ENCODE data around the gene FBXO44. TPM values are rescaled to one million over a fixed set of nuclear protein-coding genes. Genes with fewer than 3 reads are reported as not detected.

Gene FBXO44
- total RNA-seq, 1 donor from 2014 or later: 7.9 TPM

DNA sequence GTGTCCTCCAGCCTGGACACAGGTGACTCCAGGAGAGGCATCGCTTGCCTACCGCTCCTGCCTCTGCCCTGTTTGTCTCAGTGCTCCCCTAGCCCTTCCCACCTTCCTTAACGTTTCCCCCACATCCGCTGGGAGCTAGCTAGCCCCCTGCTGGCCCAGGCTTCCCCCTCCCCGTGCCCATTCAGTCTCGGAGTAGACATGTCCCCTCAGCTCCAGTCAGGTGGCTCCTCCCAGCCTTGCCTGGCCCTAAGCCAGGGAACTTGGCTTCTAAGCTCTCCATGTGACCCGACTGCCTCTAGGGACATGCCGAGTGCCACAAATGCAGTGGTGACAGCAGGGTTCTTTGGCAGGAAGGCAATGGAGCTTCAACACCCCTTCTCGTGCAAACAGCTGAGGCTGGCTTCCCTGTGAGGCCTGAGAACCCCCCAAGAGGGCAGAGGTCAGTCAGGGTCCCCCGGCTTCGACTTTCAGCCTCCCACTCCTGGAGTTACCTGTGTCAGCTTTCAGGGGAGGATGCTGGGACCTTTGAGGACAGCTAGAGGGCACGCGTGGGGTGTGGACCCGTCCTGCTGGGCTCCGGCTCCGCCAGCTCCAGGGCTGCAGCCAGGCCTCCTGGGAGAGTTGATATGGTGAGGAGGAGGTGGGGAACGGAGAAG is 53.1 kb downstream of the FBXO44 start:
- DNase-seq (ENCODE audit: low spot score): no peak

GRCh38 chr1:11708554-11709350 is 54.1 kb downstream of the FBXO44 start:
- no peak for DNase-seq (ENCODE audit: low spot score)

- no peak for DNase-seq (ENCODE audit: low spot score)
These were observed 56.8 kb downstream of the FBXO44 start for GRCh38 chr1:11711490-11711889.

DNA sequence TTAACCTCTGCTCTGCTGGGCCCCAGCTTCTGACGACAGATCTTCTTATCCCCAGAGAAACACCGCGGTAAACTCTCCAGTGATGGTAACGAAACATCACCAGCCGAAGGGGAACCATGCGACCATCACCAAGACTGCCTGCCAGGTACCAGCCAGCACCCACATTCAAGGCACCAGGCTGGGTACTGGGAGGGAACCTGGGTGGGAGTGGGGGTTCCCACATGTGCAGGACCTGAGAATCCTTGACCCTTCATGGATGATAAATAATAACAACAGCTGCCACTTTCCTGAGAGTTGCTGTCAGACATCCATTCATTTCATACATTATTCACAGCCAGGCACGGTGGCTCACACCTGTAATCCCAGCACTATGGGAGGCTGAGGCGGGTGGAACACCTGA is 57.6 kb downstream of the FBXO44 start:
- DNase-seq (ENCODE audit: low spot score): no peak

Other genes starting within 250 kb of the FBXO44 start
- gene DISP3, start 175.7 kb upstream of the FBXO44 start, total RNA-seq (ENCODE audit: insufficient read depth, low replicate concordance): 0.96 TPM
- gene FBXO2, start 448 bp upstream of the FBXO44 start, total RNA-seq (ENCODE audit: insufficient read depth, low replicate concordance): 4.1 TPM
- gene FBXO6, start 9.3 kb downstream of the FBXO44 start, total RNA-seq (ENCODE audit: insufficient read depth, low replicate concordance): 0.48 TPM
- gene MAD2L2, start 26.3 kb downstream of the FBXO44 start, total RNA-seq (ENCODE audit: insufficient read depth, low replicate concordance): 15.2 TPM
- 1.4 TPM for gene DRAXIN, start 36.8 kb downstream of the FBXO44 start, total RNA-seq (ENCODE audit: insufficient read depth, low replicate concordance)
- gene AGTRAP, start 81.3 kb downstream of the FBXO44 start, total RNA-seq (ENCODE audit: insufficient read depth, low replicate concordance): 43.3 TPM
- 2.6 TPM for gene C1orf167, start 107.3 kb downstream of the FBXO44 start, total RNA-seq (ENCODE audit: insufficient read depth, low replicate concordance)
- 17.1 TPM for gene MTHFR, start 151.1 kb downstream of the FBXO44 start, total RNA-seq (ENCODE audit: insufficient read depth, low replicate concordance)
- gene CLCN6, start 151.3 kb downstream of the FBXO44 start, total RNA-seq (ENCODE audit: insufficient read depth, low replicate concordance): 7.9 TPM
- not detected for gene NPPA, start 192.9 kb downstream of the FBXO44 start, total RNA-seq (ENCODE audit: insufficient read depth, low replicate concordance)
- not detected for gene NPPB, start 204.1 kb downstream of the FBXO44 start, total RNA-seq (ENCODE audit: insufficient read depth, low replicate concordance)

All from umbilical cord (tissue), 2 donors.